Progenitor cell of endocrine pancreas (in vitro differentiated cells): Measurements from ENCODE around the gene VPS13D. TPM values are rescaled to one million over a fixed set of nuclear protein-coding genes. Genes with fewer than 3 reads are reported as not detected.
"Not testable (repeated sequence)": the region's sequence is repeated elsewhere in the genome, so short reads cannot be mapped to it uniquely, and the experiment has no call there.

Experiments used
- DNase-seq: peaks from one replicate; pipeline ENCODE4 v3.0.0; 2021; ENCODE audit warnings: low spot score; ENCODE audit not compliant: unreplicated experiment
- H3K27ac Mint-ChIP-seq: 2 replicates; pipeline ENCODE4 v1.8.0; 2021; ENCODE audit warnings: mild to moderate bottlenecking, moderate library complexity, mixed read lengths
- H3K27me3 Mint-ChIP-seq: 2 replicates; pipeline ENCODE4 v1.8.0; 2021; ENCODE audit warnings: mixed read lengths
- H3K36me3 Mint-ChIP-seq: 2 replicates; pipeline ENCODE4 v1.8.0; 2022; ENCODE audit warnings: mixed read lengths; ENCODE audit not compliant: insufficient read depth
- H3K4me1 Mint-ChIP-seq: 2 replicates; pipeline ENCODE4 v1.8.0; 2021; ENCODE audit warnings: low read depth, mixed read lengths
- H3K4me3 Mint-ChIP-seq: 2 replicates; pipeline ENCODE4 v1.8.0; 2021; ENCODE audit warnings: low read depth, mild to moderate bottlenecking, moderate library complexity, mixed read lengths
- H3K9me3 Mint-ChIP-seq: 2 replicates; pipeline ENCODE4 v1.8.0; 2021; ENCODE audit warnings: low read depth, mixed read lengths
- total RNA-seq: library from RNA; stranded (reverse); gene quantifications from 2 replicates; pipeline ENCODE4 v1.2.1, GENCODE V29; 2021
- TF ChIP-seq, protein P1 (sequence below): fragments of 200-600 bp; sonication (generic); IDR thresholded peaks from one replicate; pipeline ENCODE4 v1.5.0; 2021; ENCODE audit warnings: antibody characterized with exemption, mild to moderate bottlenecking; ENCODE audit not compliant: unreplicated experiment

VPS13D gene
- total RNA-seq, 1 donor from 2014 or later: 41.9 TPM

DNA sequence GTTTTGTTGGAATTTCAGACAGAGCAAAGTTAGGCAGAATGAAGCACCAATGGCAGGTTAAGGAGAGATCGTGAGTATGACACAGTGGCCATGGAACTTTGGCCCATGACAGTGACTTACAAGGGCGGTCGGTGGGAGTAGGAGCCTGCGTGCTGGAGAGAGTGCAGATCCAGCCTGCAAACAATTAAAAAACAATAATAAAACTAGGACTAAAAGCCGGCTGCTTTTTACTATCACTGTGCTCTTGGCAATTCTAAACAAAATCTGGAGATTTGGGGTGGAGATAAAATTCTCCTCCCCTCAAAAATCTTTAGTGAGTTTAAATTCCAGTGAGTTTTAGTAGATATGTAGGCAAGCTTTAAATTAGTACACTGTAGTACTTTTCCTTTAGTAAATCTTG is 291.3 kb downstream of the VPS13D start:
- TF ChIP-seq, protein P1, sequence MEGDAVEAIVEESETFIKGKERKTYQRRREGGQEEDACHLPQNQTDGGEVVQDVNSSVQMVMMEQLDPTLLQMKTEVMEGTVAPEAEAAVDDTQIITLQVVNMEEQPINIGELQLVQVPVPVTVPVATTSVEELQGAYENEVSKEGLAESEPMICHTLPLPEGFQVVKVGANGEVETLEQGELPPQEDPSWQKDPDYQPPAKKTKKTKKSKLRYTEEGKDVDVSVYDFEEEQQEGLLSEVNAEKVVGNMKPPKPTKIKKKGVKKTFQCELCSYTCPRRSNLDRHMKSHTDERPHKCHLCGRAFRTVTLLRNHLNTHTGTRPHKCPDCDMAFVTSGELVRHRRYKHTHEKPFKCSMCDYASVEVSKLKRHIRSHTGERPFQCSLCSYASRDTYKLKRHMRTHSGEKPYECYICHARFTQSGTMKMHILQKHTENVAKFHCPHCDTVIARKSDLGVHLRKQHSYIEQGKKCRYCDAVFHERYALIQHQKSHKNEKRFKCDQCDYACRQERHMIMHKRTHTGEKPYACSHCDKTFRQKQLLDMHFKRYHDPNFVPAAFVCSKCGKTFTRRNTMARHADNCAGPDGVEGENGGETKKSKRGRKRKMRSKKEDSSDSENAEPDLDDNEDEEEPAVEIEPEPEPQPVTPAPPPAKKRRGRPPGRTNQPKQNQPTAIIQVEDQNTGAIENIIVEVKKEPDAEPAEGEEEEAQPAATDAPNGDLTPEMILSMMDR: no peak
- Mint-ChIP-seq H3K4me3 (no peak overlapping the region), H3K27ac (no peak overlapping the region), H3K36me3 (no peaks in the 10 kb centered on the region), H3K9me3 (no peaks in the 10 kb centered on the region), H3K4me1 (peaks cover 7% of the 10 kb centered on the region), H3K27me3 (peaks cover 6% of the 10 kb centered on the region)
- no peak for DNase-seq

DNA sequence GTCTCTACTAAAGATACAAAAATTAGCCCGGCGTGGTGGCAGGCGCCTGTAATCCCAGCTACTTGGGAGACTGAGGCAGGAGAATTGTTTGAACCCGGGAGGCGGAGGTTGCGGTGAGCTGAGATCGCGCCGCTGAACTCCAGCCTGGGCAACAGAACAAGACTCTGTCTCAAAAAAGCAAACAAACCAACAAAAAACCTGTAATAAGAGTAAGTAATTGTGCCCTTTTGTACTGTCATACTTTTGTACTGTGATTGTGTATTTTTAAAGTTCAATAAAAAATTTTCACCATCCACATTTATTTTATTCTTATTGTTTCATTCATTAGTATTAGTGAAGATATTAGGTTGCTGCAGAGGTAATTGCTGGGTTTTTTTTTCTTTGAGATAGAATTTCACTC is 292.9 kb downstream of the VPS13D start:
- H3K4me1 Mint-ChIP-seq, H3K4me3 Mint-ChIP-seq: not testable (repeated sequence)

DNA sequence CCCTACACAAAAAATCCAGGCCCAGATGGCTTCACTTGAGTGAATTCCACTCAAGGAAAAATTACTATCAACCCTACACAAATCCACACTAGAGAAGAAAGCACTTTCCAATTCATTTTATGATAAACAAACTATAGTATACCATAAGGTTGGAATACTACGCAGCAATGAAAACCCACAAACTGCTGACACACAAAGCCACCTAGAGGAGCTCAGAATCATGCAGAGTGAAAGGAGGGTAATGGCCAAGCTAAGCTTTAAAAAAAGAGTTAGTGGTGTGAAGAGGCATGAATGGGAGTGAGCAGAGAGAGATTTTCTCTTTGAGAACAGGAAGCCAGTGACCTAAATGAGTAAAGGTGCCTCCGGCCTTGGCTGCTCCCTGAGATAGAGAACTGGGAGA is 294.4 kb downstream of the VPS13D start:
- Mint-ChIP-seq H3K4me3 (no peak overlapping the region), H3K9me3 (no peaks in the 10 kb centered on the region), H3K27me3 (peaks cover 6% of the 10 kb centered on the region), H3K36me3 (no peaks in the 10 kb centered on the region), H3K4me1 (peaks cover 17% of the 10 kb centered on the region), H3K27ac (no peak overlapping the region)
- TF ChIP-seq, protein P1: no peak
- no peak for DNase-seq

More for the DNA sequence above, 292.9 kb downstream of the VPS13D start:
- not testable (repeated sequence) for H3K27me3 Mint-ChIP-seq, DNase-seq, H3K9me3 Mint-ChIP-seq, H3K36me3 Mint-ChIP-seq, H3K27ac Mint-ChIP-seq

DNA sequence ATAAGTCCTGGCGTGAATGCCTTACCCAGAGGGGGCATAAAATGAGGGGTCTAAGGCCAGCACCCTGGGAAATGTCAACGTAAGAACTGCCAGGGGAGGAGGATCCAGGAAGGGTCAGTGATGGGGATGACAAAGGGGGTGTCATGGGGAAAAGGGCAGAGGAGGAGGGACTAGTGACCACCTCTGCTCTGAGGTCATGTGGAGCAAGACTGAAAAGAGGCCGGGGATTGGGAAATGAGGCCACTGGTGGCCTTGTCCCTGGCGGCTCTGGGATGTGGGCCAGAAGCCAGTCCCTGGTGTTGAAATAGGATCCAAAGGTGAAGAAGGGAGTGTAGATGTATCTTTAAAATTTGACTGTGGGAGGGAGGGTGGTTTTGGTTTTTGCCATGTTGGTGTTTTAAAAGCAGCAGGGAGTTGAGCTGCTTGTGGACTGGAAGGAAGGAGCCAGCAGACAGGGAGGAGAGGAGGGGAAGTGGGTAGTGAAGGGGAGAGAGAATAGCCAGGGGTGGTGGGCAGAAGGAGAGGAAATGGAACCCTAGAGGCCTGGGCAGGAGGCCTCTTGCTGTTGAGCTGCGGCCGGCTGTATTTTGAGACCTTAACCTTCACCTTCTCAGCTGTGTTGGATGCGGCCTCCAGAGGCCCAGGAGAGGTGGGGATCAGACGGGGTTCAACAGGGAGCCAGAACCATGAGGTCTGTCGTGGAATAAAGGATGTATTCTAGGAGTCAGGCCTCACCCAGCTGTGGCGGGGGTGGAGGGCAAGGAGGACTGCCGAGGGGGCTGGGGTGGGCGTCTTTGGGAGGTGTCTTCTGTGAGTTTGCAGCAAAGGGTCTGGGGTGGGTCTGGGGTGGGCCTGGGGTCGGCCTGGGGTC is 295.7 kb downstream of the VPS13D start:
- Mint-ChIP-seq H3K9me3 (no peaks in the 10 kb centered on the region), H3K4me3 (no peak overlapping the region), H3K27me3 (no peaks in the 10 kb centered on the region), H3K27ac (no peak overlapping the region), H3K36me3 (no peaks in the 10 kb centered on the region), H3K4me1 (peaks cover 24% of the 10 kb centered on the region)
- no peak for DNase-seq
- TF ChIP-seq, protein P1: no peak

DNA sequence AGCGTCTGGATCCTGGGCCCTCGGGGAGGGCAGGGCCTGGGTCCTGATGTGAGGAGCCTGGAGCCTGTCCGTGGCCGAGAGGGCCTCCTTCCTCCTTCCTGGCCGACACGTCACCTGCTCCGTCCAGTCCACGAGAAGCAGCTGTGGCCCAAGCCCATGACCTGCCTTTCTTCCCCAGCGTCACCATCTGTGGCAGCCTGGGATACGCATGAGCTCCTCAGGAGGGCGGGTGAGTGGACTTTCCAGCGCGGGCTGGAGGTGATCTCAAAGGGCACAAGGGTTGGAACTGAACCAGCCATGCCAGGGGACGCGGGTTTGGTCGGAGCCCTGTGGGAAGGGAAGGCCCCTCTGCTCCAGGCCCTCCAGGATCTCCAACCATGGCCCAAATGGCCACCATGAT is 297.7 kb downstream of the VPS13D start:
- TF ChIP-seq, protein P1: no peak
- H3K36me3 Mint-ChIP-seq: no peaks in the 10 kb centered on the region
- no peaks in the 10 kb centered on the region for H3K27me3 Mint-ChIP-seq
- H3K27ac Mint-ChIP-seq: peak overlapping the region; percentile 86
- DNase-seq: no peak
- peaks cover 35% of the 10 kb centered on the region for H3K4me1 Mint-ChIP-seq
- no peaks in the 10 kb centered on the region for H3K9me3 Mint-ChIP-seq
- H3K4me3 Mint-ChIP-seq: no peak overlapping the region
